Astrocyte (in vitro differentiated cells and primary cell): Measurements from ENCODE around the gene ABCC3.

Experiments used
- CTCF ChIP-seq: IDR thresholded peaks from 2 replicates; pipeline ENCODE4 v1.5.1; 2011; ENCODE audit warnings: low read depth, mild to moderate bottlenecking, inconsistent platforms, low read length, moderate library complexity; ENCODE audit not compliant: insufficient read depth
- EZH2 ChIP-seq: IDR thresholded peaks from 2 replicates; pipeline ENCODE4 v1.6.1; 2012; ENCODE audit warnings: mild to moderate bottlenecking, low read length, inconsistent platforms; ENCODE audit not compliant: insufficient read depth

DNA sequence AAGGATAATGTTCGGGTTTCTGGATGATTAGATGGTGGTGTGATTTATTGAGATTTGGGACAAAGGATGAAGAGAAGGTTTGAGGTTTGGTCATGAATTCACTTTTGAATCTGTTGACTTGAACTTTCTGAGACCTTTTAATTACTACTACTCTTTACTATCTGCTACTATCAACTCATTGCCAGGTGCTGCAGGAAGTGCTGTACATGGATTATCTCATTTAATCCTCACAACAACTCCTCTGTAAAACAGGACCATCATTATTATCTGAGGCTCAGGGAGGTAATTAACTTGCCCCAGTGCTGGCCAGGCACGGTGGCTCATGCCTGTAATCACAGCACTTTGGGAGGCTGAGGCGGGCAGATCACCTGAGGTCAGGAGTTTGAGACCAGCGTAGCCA is 76.0 kb downstream of the ABCC3 start:
- no peak for TF ChIP-seq CTCF
- TF ChIP-seq EZH2: no peak
